IMR-90 (cell line): ENCODE results near the gene NOC2L. TPM values are rescaled to one million over a fixed set of nuclear protein-coding genes. Genes with fewer than 3 reads are reported as not detected.

Experiments used
- ATAC-seq: fragments of 200-7000 bp; cut with Tn5 transposase; 2 replicates; pipeline ENCODE4 v1.9.1; 2020; ENCODE audit warnings: low read depth, mild to moderate bottlenecking, moderate library complexity
- BruUV-seq: library from RNA; stranded (reverse); fragments of 400-500 nt; replicated peaks from 2 replicates; lab custom pipeline; 2021; lab: Mats Ljungman, UMichigan
- CTCF ChIA-PET: fragments of 300-600 bp; formaldehyde crosslinking; extraction: SDS; loops from one replicate; lab custom pipeline; 2021; ENCODE audit warnings: antibody characterized with exemption; lab: Yijun Ruan, JAX
- POLR2A ChIA-PET: fragments of 300-600 bp; sonication (Branson Sonifier 250); formaldehyde crosslinking; loops from one replicate; lab custom pipeline; 2022; ENCODE audit warnings: antibody characterized with exemption; ENCODE audit not compliant: unreplicated experiment; lab: Charles Lee
- DNase-seq: peaks from one replicate; pipeline ENCODE4 v3.0.0; 2013
- H2AFZ ChIP-seq: replicated peaks from 2 replicates; pipeline ENCODE3; 2013; ENCODE audit warnings: low read length, mild to moderate bottlenecking; ENCODE audit not compliant: poor library complexity
- H2AK5ac ChIP-seq: 2 replicates; pipeline ENCODE4 v1.6.1; 2013; ENCODE audit warnings: low read depth, low read length, inconsistent platforms
- H2AK9ac ChIP-seq: replicated peaks from 2 replicates; pipeline ENCODE3; 2013; ENCODE audit warnings: mild to moderate bottlenecking, low read depth, low read length, moderate library complexity; ENCODE audit not compliant: poor library complexity
- H2BK120ac ChIP-seq: 2 replicates; pipeline ENCODE4 v1.6.1; 2013; ENCODE audit warnings: low read depth, low read length, inconsistent platforms
- H2BK15ac ChIP-seq: 3 replicates; pipeline ENCODE4 v1.6.1; 2013; ENCODE audit warnings: low read depth, low read length, inconsistent platforms
- H2BK20ac ChIP-seq: 2 replicates; pipeline ENCODE4 v1.6.1; 2013; ENCODE audit warnings: low read depth, mild to moderate bottlenecking, inconsistent platforms, low read length, moderate library complexity
- H2BK5ac ChIP-seq: 2 replicates; pipeline ENCODE4 v1.6.1; 2013; ENCODE audit warnings: mild to moderate bottlenecking, low read depth, low read length, inconsistent platforms; ENCODE audit not compliant: poor library complexity, severe bottlenecking
- H3K14ac ChIP-seq: replicated peaks from 2 replicates; pipeline ENCODE4 v1.6.1; 2013; ENCODE audit warnings: low read depth, low read length, inconsistent platforms
- H3K18ac ChIP-seq: 2 replicates; pipeline ENCODE4 v1.6.1; 2013; ENCODE audit warnings: low read depth, low read length, control low read depth
- H3K23ac ChIP-seq: 2 replicates; pipeline ENCODE4 v1.6.1; 2013; ENCODE audit warnings: low read depth, low read length, inconsistent platforms
- H3K27ac ChIP-seq: 2 replicates; pipeline ENCODE4 v1.5.1; 2013; ENCODE audit warnings: mild to moderate bottlenecking, control low read depth, low read length; ENCODE audit not compliant: insufficient read depth
- H3K27me3 ChIP-seq: 2 replicates; pipeline ENCODE4 v1.6.1; 2013; ENCODE audit warnings: low read length; ENCODE audit not compliant: control insufficient read depth, insufficient read depth
- H3K36me3 ChIP-seq: 2 replicates; pipeline ENCODE4 v1.6.1; 2013; ENCODE audit warnings: low read length, mixed read lengths; ENCODE audit not compliant: control insufficient read depth, insufficient read depth
- H3K4ac ChIP-seq: 2 replicates; pipeline ENCODE4 v1.6.1; 2013; ENCODE audit warnings: low read depth, low read length, inconsistent platforms
- H3K4me1 ChIP-seq: 2 replicates; pipeline ENCODE4 v1.6.1; 2013; ENCODE audit warnings: low read length, mixed read lengths; ENCODE audit not compliant: control insufficient read depth, insufficient read depth
- H3K4me2 ChIP-seq: 2 replicates; pipeline ENCODE4 v1.6.1; 2013; ENCODE audit warnings: low read depth, mild to moderate bottlenecking, control low read depth, low read length, moderate library complexity
- H3K4me3 ChIP-seq: 2 replicates; pipeline ENCODE4 v1.5.1; 2013; ENCODE audit warnings: low read depth, mild to moderate bottlenecking, control low read depth, low read length, moderate library complexity; ENCODE audit not compliant: insufficient read depth
- H3K56ac ChIP-seq: 2 replicates; pipeline ENCODE4 v1.6.1; 2013; ENCODE audit warnings: low read length, inconsistent platforms; ENCODE audit not compliant: insufficient read depth; ENCODE audit errors: extremely low read depth
- H3K79me1 ChIP-seq, 2 experiments: 2 replicates each; pipeline ENCODE4 v1.6.1; 2013; ENCODE audit warnings: low read length in 2 of 2, inconsistent platforms in 1 of 2, low read depth in 1 of 2
- H3K9ac ChIP-seq: 2 replicates; pipeline ENCODE4 v1.6.1; 2013; ENCODE audit warnings: low read depth, low read length, control low read depth
- H3K9me1 ChIP-seq: 2 replicates; pipeline ENCODE4 v1.6.1; 2013; ENCODE audit warnings: low read length, inconsistent platforms; ENCODE audit not compliant: insufficient read depth
- H3K9me3 ChIP-seq: 2 replicates; pipeline ENCODE4 v1.6.1; 2013; ENCODE audit warnings: low read length; ENCODE audit not compliant: control insufficient read depth, insufficient read depth
- H4K20me1 ChIP-seq: 2 replicates; pipeline ENCODE4 v1.6.1; 2013; ENCODE audit warnings: low read length, inconsistent platforms; ENCODE audit not compliant: insufficient read depth
- H4K5ac ChIP-seq: 2 replicates; pipeline ENCODE4 v1.6.1; 2013; ENCODE audit warnings: mild to moderate bottlenecking, low read depth, low read length, control low read depth
- H4K8ac ChIP-seq, 2 experiments: 2 replicates each; pipeline ENCODE4 v1.6.1; 2013; ENCODE audit warnings: low read depth in 2 of 2, low read length in 2 of 2, control low read depth in 1 of 2, inconsistent platforms in 1 of 2
- H4K91ac ChIP-seq: 2 replicates; pipeline ENCODE4 v1.6.1; 2013; ENCODE audit warnings: low read depth, low read length, inconsistent platforms; ENCODE audit not compliant: insufficient read depth
- BHLHE40 ChIP-seq: fragments of 150-350 bp; IDR thresholded peaks from 2 replicates; pipeline ENCODE4 v1.6.1; 2016; ENCODE audit warnings: mild to moderate bottlenecking, low read depth, low read length
- CEBPB ChIP-seq: IDR thresholded peaks from 2 replicates; pipeline ENCODE4 v1.6.1; 2012; ENCODE audit warnings: low read depth, low read length, improper control_type of control experiment
- CHD1 ChIP-seq: IDR thresholded peaks from 2 replicates; pipeline ENCODE4 v1.6.1; 2012; ENCODE audit warnings: low read depth, low read length, improper control_type of control experiment
- CTCF ChIP-seq: conservative IDR thresholded peaks from 2 replicates; pipeline ENCODE4 v1.5.1; 2012; ENCODE audit warnings: mild to moderate bottlenecking, low read depth, low read length, improper control_type of control experiment
- FOS ChIP-seq: fragments of 150-350 bp; IDR thresholded peaks from 2 replicates; pipeline ENCODE4 v1.6.1; 2016; ENCODE audit warnings: low read depth, low read length
- MAFK ChIP-seq: IDR thresholded peaks from 2 replicates; pipeline ENCODE4 v1.6.1; 2012; ENCODE audit warnings: low read depth, low read length, improper control_type of control experiment
- MAZ ChIP-seq: IDR thresholded peaks from 2 replicates; pipeline ENCODE4 v1.6.1; 2012; ENCODE audit warnings: low read depth, mild to moderate bottlenecking, low read length, improper control_type of control experiment, moderate library complexity, borderline replicate concordance
- MXI1 ChIP-seq: IDR thresholded peaks from 2 replicates; pipeline ENCODE4 v1.6.1; 2012; ENCODE audit warnings: low read depth, mild to moderate bottlenecking, low read length, moderate library complexity, borderline replicate concordance
- NFE2L2 ChIP-seq: fragments of 150-350 bp; IDR thresholded peaks from 2 replicates; pipeline ENCODE4 v1.6.1; 2016; ENCODE audit warnings: low read depth, mild to moderate bottlenecking, low read length
- POLR2A ChIP-seq: IDR thresholded peaks from 2 replicates; pipeline ENCODE4 v1.6.1; 2012; ENCODE audit warnings: mild to moderate bottlenecking, low read depth, low read length
- RAD21 ChIP-seq: IDR thresholded peaks from 2 replicates; pipeline ENCODE4 v1.6.1; 2012; ENCODE audit warnings: low read length, improper control_type of control experiment
- RCOR1 ChIP-seq: IDR thresholded peaks from 2 replicates; pipeline ENCODE4 v1.6.1; 2012; ENCODE audit warnings: mild to moderate bottlenecking, low read length, improper control_type of control experiment; ENCODE audit not compliant: insufficient replicate concordance
- RFX5 ChIP-seq: IDR thresholded peaks from 2 replicates; pipeline ENCODE4 v1.8.0; 2012; ENCODE audit warnings: low read depth, mild to moderate bottlenecking, low read length, moderate library complexity
- SMC3 ChIP-seq: fragments of 150-350 bp; IDR thresholded peaks from 2 replicates; pipeline ENCODE4 v1.6.1; 2016; ENCODE audit warnings: low read depth, mild to moderate bottlenecking, antibody characterized with exemption, low read length, moderate library complexity
- WGBS, 2 experiments: methylation state at CpG; one replicate each; pipeline versions ENCODE4 v1.1.5 to v1.1.7; 2013; ENCODE audit warnings: missing lambda C conversion rate in 2 of 2; ENCODE audit not compliant: insufficient read length in 1 of 2; ENCODE audit errors: extremely low coverage in 2 of 2; 5-methylcytosine and 5-hydroxymethylcytosine counted together
- dilution Hi-C: fragments of 300-500 bp; cut with HindIII; formaldehyde crosslinking; loops from one replicate; pipeline ENCODE4 v1.14.3; 2018; ENCODE audit warnings: low sequenced_read_pairs; ENCODE audit not compliant: unreplicated experiment
- in situ Hi-C: fragments of 300-500 bp; cut with MboI; formaldehyde crosslinking; loops from 3 replicates; pipeline ENCODE4 v1.14.3; 2019; ENCODE audit warnings: low sequenced_read_pairs, inconsistent platforms, mixed read lengths
- intact Hi-C: fragments of 100-400 bp; cut with micrococcal nuclease; formaldehyde crosslinking; loops from 2 replicates; pipeline ENCODE4 v1.10.0; 2022
- polyA plus RNA-seq, 3 experiments: library from polyadenylated mRNA; depleted of rRNA; stranded (reverse); fragments of >200 nt; gene quantifications; 2 replicates each; pipeline ENCODE4 v1.2.3, GENCODE V29; 2012; ENCODE audit warnings: low replicate concordance in 1 of 3
- total RNA-seq: library from RNA; depleted of rRNA; stranded (reverse); fragments of >200 nt; gene quantifications from 2 replicates; pipeline ENCODE4 v1.2.3, GENCODE V29; 2012
- TF ChIP-seq, protein P1 (sequence below): fragments of 150-350 bp; IDR thresholded peaks from 2 replicates; pipeline ENCODE4 v1.6.1; 2017; ENCODE audit warnings: mild to moderate bottlenecking, antibody characterized with exemption, low read length, low read depth
- TF ChIP-seq, protein P2 (sequence below): fragments of 150-350 bp; IDR thresholded peaks from 2 replicates; pipeline ENCODE4 v1.6.1; 2016; ENCODE audit warnings: low read depth, mild to moderate bottlenecking, low read length, moderate library complexity, borderline replicate concordance

NOC2L gene
- total and polyA plus RNA-seq, 2 of the 4 experiments (the other 2 are of a cell fraction), result 74.2 to 106 TPM

DNA sequence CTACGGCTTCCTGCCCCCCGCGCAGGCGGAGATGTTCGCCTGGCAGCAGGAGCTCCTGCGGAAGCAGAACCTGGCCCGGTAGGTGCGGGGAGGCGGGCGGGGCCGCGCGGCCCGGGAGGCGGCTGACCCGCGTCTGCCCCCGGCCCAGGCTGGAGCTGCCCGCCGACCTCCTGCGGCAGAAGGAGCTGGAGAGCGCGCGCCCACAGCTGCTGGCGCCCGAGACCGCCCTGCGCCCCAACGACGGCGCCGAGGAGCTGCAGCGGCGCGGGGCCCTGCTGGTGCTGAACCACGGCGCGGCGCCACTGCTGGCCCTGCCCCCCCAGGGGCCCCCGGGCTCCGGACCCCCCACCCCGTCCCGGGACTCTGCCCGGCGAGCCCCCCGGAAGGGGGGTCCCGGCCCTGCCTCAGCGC lies 16.6 kb downstream of the NOC2L start:
- TF ChIP-seq, protein P1, sequence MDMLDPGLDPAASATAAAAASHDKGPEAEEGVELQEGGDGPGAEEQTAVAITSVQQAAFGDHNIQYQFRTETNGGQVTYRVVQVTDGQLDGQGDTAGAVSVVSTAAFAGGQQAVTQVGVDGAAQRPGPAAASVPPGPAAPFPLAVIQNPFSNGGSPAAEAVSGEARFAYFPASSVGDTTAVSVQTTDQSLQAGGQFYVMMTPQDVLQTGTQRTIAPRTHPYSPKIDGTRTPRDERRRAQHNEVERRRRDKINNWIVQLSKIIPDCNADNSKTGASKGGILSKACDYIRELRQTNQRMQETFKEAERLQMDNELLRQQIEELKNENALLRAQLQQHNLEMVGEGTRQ, result no peak
- TF ChIP-seq RFX5, result no peak
- TF ChIP-seq NFE2L2, result no peak
- no peak for TF ChIP-seq FOS
- TF ChIP-seq MAZ, result no peak
- TF ChIP-seq RCOR1, result no peak
- no peak for TF ChIP-seq MAFK
- no peak for TF ChIP-seq SMC3
- TF ChIP-seq POLR2A, result no peak
- TF ChIP-seq CEBPB, result no peak
- TF ChIP-seq CHD1, result no peak
- no peak for TF ChIP-seq MXI1
- TF ChIP-seq RAD21, result no peak
- TF ChIP-seq BHLHE40, result no peak
- TF ChIP-seq, protein P2, sequence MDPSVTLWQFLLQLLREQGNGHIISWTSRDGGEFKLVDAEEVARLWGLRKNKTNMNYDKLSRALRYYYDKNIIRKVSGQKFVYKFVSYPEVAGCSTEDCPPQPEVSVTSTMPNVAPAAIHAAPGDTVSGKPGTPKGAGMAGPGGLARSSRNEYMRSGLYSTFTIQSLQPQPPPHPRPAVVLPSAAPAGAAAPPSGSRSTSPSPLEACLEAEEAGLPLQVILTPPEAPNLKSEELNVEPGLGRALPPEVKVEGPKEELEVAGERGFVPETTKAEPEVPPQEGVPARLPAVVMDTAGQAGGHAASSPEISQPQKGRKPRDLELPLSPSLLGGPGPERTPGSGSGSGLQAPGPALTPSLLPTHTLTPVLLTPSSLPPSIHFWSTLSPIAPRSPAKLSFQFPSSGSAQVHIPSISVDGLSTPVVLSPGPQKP, result no peak
- TF ChIP-seq CTCF, result no peak
- no TSS peak for BruUV-seq
- in situ Hi-C loops (no loop called here), dilution Hi-C loops (no loop called here), intact Hi-C loops (no loop called here)
- H2AFZ ChIP-seq, result no peak overlapping the region
- H4K5ac ChIP-seq, result no peak overlapping the region
- no peaks in the 10 kb centered on the region for H3K9me3 ChIP-seq
- peak overlapping the region; percentile 82; the same call in 1 of the 2 replicates for H3K27ac ChIP-seq
- H3K36me3 ChIP-seq, result peaks cover 22% of the 10 kb centered on the region
- H2BK20ac ChIP-seq, result no peak overlapping the region
- no peaks in the 10 kb centered on the region for H3K9me1 ChIP-seq
- POLR2A ChIA-PET, result no interaction called here
- H3K23ac ChIP-seq, result no peak overlapping the region
- H3K14ac ChIP-seq, result no peak overlapping the region
- ATAC-seq, result no peak
- H2AK9ac ChIP-seq, result no peak overlapping the region
- no peaks in the 10 kb centered on the region for H3K27me3 ChIP-seq
- peak overlapping the region; percentile 11 for H2BK5ac ChIP-seq
- H4K8ac ChIP-seq, result peak overlapping the region in 1 of 2 experiments; percentile 59; a peak in 1 of 4 replicates
- peaks cover 16% of the 10 kb centered on the region for H4K20me1 ChIP-seq
- H3K56ac ChIP-seq, result no peak overlapping the region
- H2AK5ac ChIP-seq, result no peak overlapping the region; the same call in 1 of the 2 replicates
- H2BK15ac ChIP-seq, result no peak overlapping the region
- H3K79me1 ChIP-seq, result 0 out of 4 replicates have a peak, but pooled peaks cover 0 to 5% of the 10 kb centered on the region in 2 experiments
- WGBS, 2 experiments, result 3% methylated on average over 15 of the region's 48 CpGs; no CpG with 5 or more reads in 1 of the 2 experiments
- peak overlapping the region; percentile 32; the same call in 1 of the 2 replicates for H3K4ac ChIP-seq
- DNase-seq, result no peak
- H4K91ac ChIP-seq, result peak overlapping the region; percentile 56; the same call in 1 of the 2 replicates
- H3K9ac ChIP-seq, result no peak overlapping the region
- CTCF ChIA-PET, result no interaction called here
- peaks cover 52% of the 10 kb centered on the region for H3K4me1 ChIP-seq
- no peak overlapping the region; the same call in 1 of the 2 replicates for H3K18ac ChIP-seq
- no peak overlapping the region; the same call in 1 of the 2 replicates for H2BK120ac ChIP-seq
- H3K4me2 ChIP-seq, result no peak overlapping the region; the same call in 1 of the 2 replicates
- H3K4me3 ChIP-seq, result peak overlapping the region; percentile 42; the same call in 1 of the 2 replicates
